ENCODE data around the gene EPB41L5.

DNA sequence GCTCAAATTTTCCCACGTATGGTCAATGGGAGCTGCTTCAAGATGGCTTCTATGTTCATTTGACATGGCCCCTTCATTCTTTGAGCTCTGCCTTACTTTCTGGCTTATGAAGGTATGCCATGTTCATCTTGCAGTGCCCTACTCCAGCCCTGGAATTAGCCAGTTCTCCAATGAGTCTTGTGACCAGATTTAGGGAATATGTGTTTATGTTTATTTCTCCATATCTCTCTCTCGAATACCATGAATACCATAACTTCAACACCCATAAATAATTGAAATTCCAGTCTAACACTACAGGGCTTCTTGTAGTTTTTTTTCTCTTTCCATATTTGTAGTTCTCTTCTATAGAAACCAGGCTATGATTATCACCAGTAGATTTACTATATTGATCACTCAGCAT lies 39.7 kb downstream of the EPB41L5 start:
- TF ChIP-seq POLR2A (IDR thresholded peaks at IDR 0.05) = no peak
- TF ChIP-seq, protein P1, sequence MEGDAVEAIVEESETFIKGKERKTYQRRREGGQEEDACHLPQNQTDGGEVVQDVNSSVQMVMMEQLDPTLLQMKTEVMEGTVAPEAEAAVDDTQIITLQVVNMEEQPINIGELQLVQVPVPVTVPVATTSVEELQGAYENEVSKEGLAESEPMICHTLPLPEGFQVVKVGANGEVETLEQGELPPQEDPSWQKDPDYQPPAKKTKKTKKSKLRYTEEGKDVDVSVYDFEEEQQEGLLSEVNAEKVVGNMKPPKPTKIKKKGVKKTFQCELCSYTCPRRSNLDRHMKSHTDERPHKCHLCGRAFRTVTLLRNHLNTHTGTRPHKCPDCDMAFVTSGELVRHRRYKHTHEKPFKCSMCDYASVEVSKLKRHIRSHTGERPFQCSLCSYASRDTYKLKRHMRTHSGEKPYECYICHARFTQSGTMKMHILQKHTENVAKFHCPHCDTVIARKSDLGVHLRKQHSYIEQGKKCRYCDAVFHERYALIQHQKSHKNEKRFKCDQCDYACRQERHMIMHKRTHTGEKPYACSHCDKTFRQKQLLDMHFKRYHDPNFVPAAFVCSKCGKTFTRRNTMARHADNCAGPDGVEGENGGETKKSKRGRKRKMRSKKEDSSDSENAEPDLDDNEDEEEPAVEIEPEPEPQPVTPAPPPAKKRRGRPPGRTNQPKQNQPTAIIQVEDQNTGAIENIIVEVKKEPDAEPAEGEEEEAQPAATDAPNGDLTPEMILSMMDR (IDR thresholded peaks at IDR 0.05) = no peak

Data from ovary (tissue), 3 donors.